Stimulated activated CD8-positive, alpha-beta memory T cell treated with anti-CD3 and anti-CD28 coated beads, Interleukin-15, amount 100 ng/mL, for 24 hours (primary cell): ENCODE measurements around the gene CHSY1.

Experiments used
- DNase-seq: peaks from one replicate; pipeline ENCODE4 v3.0.0-alpha.2; 2020; ENCODE audit warnings: low read depth

CHSY1 gene

DNA sequence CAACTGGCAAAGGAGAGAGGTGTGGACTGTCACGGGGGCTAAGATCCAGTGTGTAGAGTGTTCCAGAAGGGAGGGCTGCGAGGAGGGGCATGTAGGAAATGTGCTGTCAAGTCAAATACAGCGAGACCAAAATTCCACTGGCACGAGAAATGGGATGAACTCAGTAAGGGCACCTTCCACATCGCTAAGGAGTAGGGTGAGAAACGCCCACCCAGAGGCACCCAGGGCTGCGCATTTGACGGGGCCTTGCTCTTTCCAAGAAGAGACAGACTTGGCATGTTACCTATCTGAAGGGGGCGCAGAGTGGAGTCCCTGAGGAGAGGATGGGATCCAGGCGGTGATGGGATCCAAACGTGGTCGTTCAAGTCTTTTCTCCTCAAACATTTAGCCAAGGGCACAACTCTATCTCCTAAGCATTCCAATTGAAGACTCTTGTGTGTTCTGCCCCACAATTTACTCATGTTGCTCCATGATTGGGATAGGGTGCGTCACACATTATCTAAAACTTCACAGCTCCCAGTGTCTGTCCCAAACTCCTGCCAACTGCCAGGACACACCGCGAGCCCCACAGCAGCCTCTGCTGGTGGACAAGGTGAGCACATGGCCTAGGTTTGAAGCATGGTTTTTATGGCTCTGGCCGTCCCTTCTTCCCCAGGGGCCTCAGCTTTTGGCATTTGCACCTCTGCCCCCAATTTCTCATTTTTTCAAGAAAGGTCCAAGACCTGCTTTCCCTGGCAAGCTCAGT, 17.8 kb upstream of the CHSY1 start:
- DNase-seq = no peak

- no peak for DNase-seq
These were observed 15.7 kb upstream of the CHSY1 start for GRCh38 chr15:101267320-101268104.

DNA sequence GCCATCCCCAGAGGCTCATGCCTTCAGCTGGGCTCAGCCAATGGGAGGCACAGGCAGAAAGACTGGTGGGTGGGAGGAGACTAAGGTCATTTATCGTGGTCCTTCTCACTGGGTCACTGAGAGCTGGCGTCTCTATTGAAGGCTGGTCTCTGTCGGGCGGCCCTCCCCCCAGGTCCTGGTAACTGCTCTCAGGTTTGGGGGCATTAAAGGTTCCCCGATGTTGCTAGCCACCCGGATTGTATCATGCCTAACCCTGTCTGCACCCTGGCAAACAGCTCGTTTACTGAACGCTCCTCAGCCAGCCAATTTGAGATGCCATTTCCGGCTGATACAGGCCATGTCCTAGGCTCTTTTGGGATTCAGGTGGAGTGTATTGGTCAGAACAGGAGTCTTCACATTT, 14.9 kb upstream of the CHSY1 start:
- no peak for DNase-seq

- DNase-seq = no peak
These were observed 14.2 kb upstream of the CHSY1 start for GRCh38 chr15:101266034-101266433.

GRCh38 chr15:101264911-101265641, 13.2 kb upstream of the CHSY1 start:
- no peak for DNase-seq

DNA sequence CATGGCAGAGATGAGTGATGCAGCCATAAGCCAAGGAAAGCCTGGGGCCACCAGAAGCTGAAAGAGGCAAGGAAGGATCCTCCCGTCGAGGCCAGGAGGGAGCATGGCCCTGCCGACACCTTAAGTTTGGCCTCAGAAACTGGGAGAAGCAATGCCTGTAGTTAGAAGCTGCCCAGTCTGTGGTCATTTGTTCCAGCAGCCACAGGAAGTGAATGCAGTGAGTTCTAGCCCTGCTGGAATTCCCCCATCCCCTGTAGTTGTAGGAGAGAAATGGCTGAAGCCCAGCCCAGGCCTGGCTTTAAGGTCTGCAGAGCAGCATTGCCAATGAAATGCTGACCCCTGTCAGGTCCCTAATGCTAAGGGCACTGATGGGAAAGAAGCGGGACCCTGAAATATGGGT, 12.2 kb upstream of the CHSY1 start:
- no peak for DNase-seq

- DNase-seq = no peak
These were observed 10.7 kb upstream of the CHSY1 start for GRCh38 chr15:101262551-101262950.

GRCh38 chr15:101258238-101259144, 6.6 kb upstream of the CHSY1 start:
- no peak for DNase-seq

GRCh38 chr15:101256757-101257156, 4.9 kb upstream of the CHSY1 start:
- DNase-seq = no peak

DNA sequence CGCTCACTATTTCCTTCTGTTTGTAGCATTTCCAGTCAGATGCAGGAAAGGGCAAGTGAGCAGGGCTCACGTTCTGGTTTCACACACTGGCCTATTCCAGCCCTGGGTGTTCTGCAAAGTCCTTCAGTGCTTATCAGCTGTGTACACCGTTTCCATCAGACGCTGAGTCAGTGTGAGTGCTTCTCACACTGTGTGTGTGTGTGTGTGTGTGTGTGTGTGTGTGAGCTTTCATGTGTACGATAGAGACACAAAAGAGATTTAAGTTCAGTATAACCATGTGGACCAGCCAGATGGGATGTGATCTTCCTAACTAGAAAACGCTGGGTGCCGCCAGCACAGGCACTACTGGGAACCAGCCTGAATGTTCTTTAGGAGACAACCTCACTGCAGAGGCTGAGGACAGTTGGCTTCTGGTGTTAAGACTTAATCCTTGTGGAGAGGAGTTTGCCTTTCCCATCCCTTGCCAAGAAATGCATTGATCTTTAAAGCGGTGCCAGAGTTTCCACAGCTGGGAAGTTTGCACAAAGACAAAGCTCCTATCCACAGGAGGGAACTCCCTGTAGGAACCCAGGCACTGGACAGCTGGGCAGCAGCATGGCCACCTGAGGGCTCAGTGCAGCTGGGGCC, 3.9 kb upstream of the CHSY1 start:
- DNase-seq = no peak

GRCh38 chr15:101255051-101255395, 3.2 kb upstream of the CHSY1 start:
- no peak for DNase-seq

DNA sequence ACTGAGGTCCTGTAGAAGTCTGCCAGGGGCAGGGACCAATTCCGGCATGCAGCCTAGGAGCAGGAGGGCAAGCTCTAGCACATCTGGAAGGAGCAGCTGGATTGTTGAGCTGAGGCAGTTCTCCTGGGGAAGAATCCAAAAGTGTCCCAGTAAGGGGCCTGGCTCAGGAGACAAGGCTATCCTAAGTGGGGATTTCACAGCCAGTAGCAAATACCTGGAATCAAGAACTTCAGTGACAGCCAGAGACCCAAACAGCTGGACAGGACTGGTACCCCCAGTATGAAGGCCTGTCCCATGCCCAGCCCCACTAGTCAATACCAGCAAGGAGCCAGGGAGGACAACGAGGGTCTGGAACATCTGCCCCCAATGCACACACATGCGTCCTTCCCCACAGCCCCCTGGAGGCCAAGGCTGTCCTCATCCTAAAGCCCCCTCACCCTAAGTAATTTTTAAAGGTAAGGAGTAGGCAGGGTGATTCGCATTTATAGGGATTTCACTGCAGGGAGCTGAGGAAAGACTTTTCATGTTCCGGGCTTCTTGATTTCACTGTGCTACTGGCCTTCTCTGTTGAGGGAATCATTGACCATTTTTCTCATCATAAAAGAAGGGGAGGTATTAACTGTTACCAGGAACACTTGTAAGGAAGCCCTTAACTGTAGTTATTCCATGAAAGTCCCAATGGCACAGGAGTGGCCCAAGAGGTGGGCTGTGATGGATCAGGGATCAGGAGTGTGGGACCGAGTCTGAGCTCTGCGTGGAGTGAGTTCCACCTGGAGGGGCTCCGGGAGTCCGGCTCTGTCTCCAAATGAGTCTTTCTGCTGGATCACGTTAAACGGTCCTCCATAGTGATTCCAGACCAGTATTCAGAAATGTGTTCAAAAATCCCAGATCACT, 2.6 kb upstream of the CHSY1 start:
- DNase-seq = no peak

GRCh38 chr15:101252836-101253235, 988 bp upstream of the CHSY1 start:
- DNase-seq = no peak

DNA sequence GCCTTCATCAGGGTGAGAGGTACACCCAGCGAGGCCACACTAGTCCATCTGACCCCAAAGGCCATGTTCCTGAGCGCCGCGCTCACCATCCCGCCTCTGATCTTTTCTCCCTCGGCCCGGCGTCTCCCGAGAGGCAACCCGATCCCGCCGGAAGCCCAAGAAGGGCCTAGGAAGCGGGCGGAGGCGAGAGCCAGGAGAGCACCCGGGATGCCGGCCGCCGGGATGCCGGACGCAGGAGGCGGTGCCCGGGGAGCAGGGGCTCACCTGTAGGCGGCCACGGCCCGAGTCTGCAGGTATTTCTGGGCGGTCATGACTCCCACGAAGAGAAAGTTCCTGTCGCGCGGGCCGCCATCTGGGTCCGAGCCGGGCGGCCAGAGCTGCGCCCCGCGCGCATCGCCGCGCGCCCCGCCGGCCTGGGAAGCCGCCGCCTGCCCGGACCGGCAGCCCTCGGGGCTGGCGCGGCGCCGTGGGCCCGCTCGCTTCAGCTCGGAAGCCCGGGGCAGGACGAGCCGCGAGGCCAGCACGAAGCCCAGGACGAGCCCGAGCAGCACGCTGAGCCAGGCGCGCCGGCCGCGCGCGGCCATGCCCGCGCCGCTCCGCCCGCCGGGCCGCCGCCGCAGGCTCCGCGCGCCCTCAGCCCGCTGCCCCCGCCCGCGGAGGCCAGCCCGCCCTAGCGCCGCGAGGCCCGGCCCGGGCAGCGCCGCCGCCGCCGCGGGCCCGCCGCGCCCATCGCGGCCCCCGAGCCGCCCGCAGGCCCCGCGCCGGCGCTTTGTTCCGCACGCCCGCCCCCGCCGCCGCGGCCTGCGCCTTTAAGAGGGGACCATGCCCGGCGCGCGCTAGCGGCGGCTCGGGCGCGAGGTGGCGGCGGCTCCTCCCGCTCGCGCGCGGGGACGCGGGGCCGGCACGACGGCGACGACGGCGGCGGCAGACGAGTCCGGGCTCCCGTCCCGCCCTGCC, 697 bp downstream of the CHSY1 start:
- DNase-seq = peak; percentile 21

GRCh38 chr15:101250341-101250831, 1.5 kb downstream of the CHSY1 start:
- no peak for DNase-seq

GRCh38 chr15:101248274-101248673, 3.6 kb downstream of the CHSY1 start:
- DNase-seq = no peak

DNA sequence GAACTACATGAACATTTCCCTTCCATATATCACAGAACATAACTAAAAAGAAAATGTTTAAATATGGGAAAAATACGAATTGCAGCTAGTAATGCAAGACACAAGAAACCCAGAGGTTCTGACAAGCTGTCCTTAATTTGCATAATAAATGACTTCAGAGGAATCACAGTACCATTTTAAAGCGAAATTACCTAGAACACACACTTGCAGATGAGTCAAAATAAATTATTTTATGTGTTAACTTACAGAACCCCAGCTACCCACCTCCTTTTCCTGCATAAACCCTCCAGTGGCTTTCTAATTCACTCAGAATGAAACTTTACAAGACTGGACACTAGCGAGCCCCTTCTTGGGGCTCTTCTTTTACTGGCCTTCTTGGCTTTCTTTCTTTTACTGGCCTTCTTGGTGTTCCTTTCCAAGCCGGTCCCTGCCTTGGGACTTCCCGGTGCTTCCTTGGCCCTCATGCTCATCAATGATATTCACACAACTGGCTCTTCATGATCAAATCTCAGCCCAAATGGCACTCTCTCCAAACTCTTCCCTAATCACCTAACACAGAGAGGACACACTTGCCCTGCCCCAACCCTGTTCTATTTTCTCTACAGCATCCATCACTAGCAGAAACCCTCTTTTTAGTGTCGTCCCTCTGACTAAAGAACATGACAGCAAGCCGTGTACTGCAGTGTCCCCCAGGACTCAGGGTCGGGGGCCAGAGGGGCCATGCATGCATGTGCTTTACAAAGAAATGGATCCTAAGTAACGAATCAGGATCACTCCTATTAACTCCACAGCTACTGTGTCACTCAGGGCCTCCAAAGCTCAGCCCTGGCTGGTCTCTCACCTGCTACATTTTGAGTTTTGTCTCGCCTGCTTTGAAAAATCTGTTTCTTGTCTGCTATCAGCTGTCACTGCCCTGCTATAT, 4.8 kb downstream of the CHSY1 start:
- DNase-seq = no peak

- DNase-seq = no peak
These were observed 5.5 kb downstream of the CHSY1 start for GRCh38 chr15:101246391-101246790.
